ENCODE results near the gene CDH5. TPM values are rescaled to one million over a fixed set of nuclear protein-coding genes. Genes with fewer than 3 reads are reported as not detected.
A peak's percentile ranks its signal among the peaks of the same experiment; 100 is the strongest.

Gene CDH5
- total and polyA plus RNA-seq, 2 of the 13 experiments (the other 11 are each of a cell fraction or from before 2014, with no cell fraction given) = 0.71 to 1.1 TPM

GRCh38 chr16:66406534-66407221 lies 40.2 kb downstream of the CDH5 start (continued):
- no peak for TF ChIP-seq GRHL1 (CRISPR knock-in tag; conservative IDR thresholded peaks at IDR 0.05)
- no peak for TF ChIP-seq ZBTB33 (CRISPR knock-in tag; IDR thresholded peaks at IDR 0.05)
- no peak for TF ChIP-seq EZH2 (conservative IDR thresholded peaks at IDR 0.05; ENCODE audit: low read depth, low read length)
- TF ChIP-seq GMEB2 (CRISPR knock-in tag; IDR thresholded peaks at IDR 0.05; ENCODE audit: low read depth) = no peak
- peak; percentile 73 for TF ChIP-seq GABPB1 (CRISPR knock-in tag; IDR thresholded peaks at IDR 0.05)
- TF ChIP-seq TARDBP (CRISPR knock-in tag; IDR thresholded peaks at IDR 0.05) = peak; percentile 88
- TF ChIP-seq MXD1 (CRISPR knock-in tag; IDR thresholded peaks at IDR 0.05) = peak; percentile 40; the same call in 1 of the 2 replicates
- TF ChIP-seq ISX (CRISPR knock-in tag; conservative IDR thresholded peaks at IDR 0.05) = no peak
- TF ChIP-seq ATRX (CRISPR knock-in tag; IDR thresholded peaks at IDR 0.05; ENCODE audit: borderline replicate concordance) = no peak
- TF ChIP-seq ZHX1 (CRISPR knock-in tag; IDR thresholded peaks at IDR 0.05; ENCODE audit: low read depth) = no peak
- TF ChIP-seq ZNF687 (CRISPR knock-in tag; IDR thresholded peaks at IDR 0.05) = peak; percentile 90
- TF ChIP-seq NFYC (CRISPR knock-in tag; IDR thresholded peaks at IDR 0.05) = no peak
- peak; percentile 38; the same call in 1 of the 2 replicates for TF ChIP-seq FOXK1 (CRISPR knock-in tag; IDR thresholded peaks at IDR 0.05; ENCODE audit: borderline replicate concordance, low read depth)
- no peak for TF ChIP-seq ZNF660 (CRISPR knock-in tag; IDR thresholded peaks at IDR 0.05; ENCODE audit: borderline replicate concordance, low read depth)
- TF ChIP-seq ZNF549 (CRISPR knock-in tag; IDR thresholded peaks at IDR 0.05) = no peak
- no peak for TF ChIP-seq ZNF563 (CRISPR knock-in tag; IDR thresholded peaks at IDR 0.05)

Measured in HepG2 (cell line).